ENCODE results near the gene VCL.

The VCL gene

GRCh38 chr10:74156919-74157289, 159.0 kb downstream of the VCL start:
- no peak for DNase-seq

DNA sequence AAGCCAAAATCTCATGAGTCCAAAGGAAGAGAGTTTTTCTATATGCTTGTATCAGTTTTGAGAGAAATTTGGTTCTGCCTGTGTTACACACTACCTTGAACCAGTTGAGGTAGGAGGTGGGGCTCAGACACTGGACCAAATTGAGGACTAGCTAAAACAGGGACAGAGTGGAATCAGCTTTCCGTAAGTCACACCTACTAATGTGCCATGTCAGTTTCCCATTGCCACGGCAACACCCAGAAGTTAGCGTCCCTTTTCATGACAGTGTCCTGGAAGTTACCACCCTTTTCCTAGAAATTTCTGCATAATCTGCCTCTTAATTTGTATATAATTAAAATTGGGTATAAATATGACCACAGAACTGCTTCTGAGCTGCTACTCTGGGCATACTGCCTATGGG, 162.1 kb downstream of the VCL start:
- DNase-seq = no peak

- DNase-seq = no peak
These were observed 165.6 kb downstream of the VCL start for GRCh38 chr10:74163319-74164068.

- DNase-seq = peak; percentile 58
These were observed 167.0 kb downstream of the VCL start for GRCh38 chr10:74164716-74165529.

GRCh38 chr10:74165530-74165901, 167.6 kb downstream of the VCL start:
- peak; percentile 64 for DNase-seq

DNA sequence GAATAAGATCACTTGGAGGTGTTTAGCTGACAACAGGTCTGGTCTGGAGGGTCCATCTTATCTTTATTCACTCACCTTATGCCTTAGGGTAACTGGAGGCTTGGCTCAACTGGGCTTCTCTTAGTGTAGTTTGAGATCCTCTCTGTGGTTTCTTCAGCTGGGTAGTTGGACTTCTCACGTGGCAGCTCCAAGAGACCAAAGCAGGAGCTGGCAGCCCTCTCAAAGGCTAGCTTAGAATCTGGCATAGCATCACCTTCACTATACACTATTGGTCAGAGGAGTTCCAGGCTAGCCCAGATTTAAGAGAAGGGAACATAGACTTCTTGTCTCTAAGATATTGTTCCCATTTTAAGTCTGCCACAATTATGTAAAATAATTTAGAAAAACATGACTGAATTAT, 169.5 kb downstream of the VCL start:
- no peak for DNase-seq

Data from fibroblast of skin of back (primary cell).